ENCODE results near the gene AP2M1.

The AP2M1 gene

DNA sequence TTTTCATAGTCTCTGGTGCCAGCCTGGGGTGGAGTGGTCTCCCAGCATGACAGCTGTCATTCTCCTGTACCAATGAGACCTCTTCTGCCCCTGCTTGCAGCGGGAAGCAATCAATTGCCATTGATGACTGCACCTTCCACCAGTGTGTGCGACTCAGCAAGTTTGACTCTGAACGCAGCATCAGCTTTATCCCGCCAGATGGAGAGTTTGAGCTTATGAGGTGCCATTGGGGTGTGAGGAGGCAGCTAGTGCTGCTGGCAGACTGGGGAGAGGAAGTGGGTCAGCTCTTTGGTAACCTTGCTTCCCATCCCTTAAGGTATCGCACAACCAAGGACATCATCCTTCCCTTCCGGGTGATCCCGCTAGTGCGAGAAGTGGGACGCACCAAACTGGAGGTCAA, 6.9 kb downstream of the AP2M1 start:
- DNase-seq, result no peak

GRCh38 chr3:184183679-184184078, 9.0 kb downstream of the AP2M1 start:
- no peak for DNase-seq

GRCh38 chr3:184184546-184185230, 10.0 kb downstream of the AP2M1 start:
- no peak for DNase-seq

DNA sequence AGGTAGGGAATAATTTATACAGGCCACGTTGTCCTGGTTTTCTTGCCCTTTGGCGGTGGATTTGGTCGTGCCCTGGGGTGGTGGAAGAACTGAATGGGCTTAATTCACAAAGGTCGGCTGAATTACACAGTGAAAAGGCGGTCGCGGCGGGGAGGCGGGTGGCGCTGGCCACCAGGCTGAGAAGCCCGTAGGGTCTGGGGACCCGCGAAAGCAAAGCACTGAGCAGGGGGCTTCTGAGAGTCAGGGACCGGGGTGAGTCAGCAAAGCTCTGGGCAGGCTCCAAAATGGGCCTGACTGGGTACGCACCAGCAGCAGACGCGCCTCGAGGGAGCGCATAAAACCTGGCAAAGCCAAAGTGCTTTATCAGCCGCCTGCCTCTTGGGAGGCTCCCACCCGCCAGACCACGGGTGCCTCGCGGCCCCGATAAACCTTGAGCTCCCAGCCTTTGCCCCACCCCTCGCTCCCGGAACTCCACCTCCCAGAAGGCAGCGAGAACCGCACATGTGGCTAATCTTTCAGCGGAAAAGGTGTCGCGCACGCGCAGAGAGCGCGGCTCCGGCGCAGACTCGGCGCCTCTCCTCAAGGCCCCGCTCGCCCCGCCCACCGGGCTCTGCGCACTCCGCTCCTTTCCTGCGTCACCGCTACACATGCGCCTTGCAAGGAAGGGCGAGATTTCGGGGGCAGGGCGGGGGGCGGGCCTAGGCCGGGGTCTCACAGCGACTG, 11.0 kb downstream of the AP2M1 start:
- peak; percentile 99 for DNase-seq

DNA sequence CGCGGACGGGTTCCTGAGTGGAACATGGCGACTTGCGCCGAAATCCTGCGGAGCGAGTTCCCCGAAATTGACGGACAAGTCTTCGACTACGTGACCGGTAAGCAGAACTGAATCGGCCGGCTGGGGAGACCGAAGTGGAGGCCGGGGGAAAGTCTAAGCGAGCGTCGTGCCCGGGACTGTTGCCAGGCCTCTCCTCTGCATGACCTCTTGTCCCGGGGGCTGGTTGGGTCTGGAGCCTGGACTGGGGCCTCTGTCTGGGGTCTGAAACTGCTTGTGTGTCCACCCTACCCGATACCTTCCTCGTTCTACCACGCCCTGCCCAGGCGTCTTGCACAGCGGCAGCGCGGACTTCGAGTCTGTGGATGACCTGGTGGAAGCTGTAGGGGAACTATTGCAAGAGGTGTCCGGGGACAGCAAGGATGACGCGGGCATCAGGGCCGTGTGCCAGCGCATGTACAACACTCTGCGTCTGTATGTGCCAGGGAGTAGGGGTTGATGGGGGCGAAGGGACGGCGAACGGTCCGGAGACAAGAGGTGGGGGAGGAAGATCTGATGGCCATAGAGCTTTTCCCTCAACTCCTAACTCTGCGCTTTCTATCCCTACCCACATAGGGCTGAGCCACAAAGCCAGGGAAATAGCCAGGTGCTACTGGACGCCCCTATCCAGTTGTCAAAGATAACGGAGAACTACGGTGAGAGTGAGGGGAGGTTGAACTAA, 11.7 kb downstream of the AP2M1 start, which contains the start of gene ABCF3:
Gene ABCF3 (plus strand): TSS at position 16 of the 718 bp plus-strand sequence. CDS start 9 bp downstream, at position 25.
- peak; percentile 26 for DNase-seq

- DNase-seq, result no peak
These were observed 12.2 kb downstream of the AP2M1 start for GRCh38 chr3:184186902-184187207.

GRCh38 chr3:184188080-184188479, 13.4 kb downstream of the AP2M1 start:
- DNase-seq, result no peak

DNA sequence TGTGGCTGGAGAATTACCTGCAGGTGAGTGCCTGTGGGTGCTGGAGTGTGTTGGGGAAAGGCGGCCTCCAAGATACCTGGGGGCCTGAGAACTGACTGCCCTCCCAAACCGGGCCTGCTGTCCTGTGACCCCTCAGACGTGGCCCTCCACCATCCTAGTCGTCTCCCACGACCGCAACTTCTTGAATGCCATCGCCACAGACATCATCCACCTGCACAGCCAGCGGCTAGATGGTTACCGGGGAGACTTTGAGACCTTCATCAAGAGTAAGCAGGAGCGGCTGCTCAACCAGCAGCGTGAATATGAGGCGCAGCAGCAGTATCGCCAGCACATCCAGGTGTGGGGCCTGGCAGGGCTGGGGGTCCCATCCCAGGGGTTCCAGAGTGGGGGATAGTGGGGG, 14.8 kb downstream of the AP2M1 start:
- DNase-seq, result no peak

GRCh38 chr3:184192889-184193288, 18.2 kb downstream of the AP2M1 start:
- no peak for DNase-seq

DNA sequence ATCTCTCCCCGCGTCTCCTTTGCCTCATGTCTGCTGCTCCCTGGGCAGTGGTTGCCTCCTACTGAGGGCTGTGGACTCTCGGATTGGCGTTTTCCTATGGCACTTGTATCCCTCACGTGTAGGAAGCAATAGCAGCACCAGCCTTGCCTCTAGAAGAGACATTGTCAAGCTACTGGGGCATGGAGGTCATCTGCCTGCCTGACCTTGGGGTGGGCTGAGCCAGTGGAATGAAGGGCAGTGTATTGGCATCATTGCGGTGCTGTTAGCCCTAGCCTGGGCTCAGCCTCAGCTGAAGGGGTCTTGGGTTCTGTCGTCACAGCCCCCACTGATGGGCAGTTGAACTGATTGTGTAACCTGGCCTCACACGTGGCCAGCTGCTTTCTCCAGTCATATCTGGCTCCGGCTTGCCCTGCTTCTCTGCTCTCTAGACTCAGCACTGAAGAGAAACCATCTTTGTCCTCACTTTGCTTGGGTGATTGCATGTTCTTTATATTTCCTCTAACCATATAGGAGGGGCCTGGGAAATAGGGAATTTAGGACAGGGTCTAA, 19.4 kb downstream of the AP2M1 start:
- DNase-seq, result no peak

- DNase-seq, result no peak
These were observed 21.9 kb downstream of the AP2M1 start for GRCh38 chr3:184196536-184196935.

DNA sequence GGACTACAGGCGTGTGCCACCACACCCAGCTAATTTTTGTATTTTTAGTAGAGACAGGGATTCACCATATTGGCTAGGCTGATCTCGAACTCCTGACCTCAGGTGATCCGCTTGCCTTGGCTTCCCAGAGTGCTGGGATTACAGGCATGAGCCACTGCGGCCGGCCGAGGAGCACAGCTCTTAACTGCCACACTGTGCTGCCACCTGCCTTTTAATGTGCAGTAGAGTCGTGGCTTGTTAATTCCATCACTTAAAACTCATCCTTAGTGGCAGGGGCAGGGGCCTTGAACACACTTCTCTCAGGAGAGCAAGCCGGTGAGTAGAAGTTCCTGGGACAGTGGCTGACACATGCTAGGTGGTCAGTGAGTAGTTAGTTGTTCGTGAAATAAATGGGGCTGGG, 23.9 kb downstream of the AP2M1 start:
- no peak for DNase-seq

- DNase-seq, result no peak
These were observed 26.2 kb downstream of the AP2M1 start for GRCh38 chr3:184200825-184201224.

- no peak for DNase-seq
These were observed 28.9 kb downstream of the AP2M1 start for GRCh38 chr3:184203526-184203925.

GRCh38 chr3:184209146-184209923, 34.7 kb downstream of the AP2M1 start:
- no peak for DNase-seq

GRCh38 chr3:184211297-184211696, 36.6 kb downstream of the AP2M1 start:
- DNase-seq, result no peak

GRCh38 chr3:184211718-184212117, 37.1 kb downstream of the AP2M1 start:
- no peak for DNase-seq

GRCh38 chr3:184218814-184219213, 44.2 kb downstream of the AP2M1 start:
- no peak for DNase-seq

GRCh38 chr3:184222521-184222920, 47.9 kb downstream of the AP2M1 start:
- DNase-seq, result no peak

DNA sequence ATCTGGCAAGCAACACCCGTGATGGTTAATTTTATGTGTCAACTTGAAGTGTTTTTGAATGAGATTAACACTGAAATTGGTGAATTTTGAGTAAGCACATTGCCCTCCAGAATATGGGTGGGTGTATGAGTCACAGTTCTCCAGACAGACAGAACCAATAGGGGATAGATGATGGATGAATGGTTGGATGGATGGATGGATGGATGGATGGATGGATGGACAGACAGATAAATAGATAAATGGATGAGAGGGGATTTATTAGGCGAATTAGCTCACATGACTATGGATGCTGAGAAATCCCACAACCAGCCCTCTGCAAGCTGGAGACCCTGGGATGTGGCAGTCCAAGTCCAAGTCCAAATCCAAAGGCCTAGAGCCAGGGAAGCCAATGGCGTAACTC, 49.3 kb downstream of the AP2M1 start:
- DNase-seq, result no peak

- DNase-seq, result no peak
These were observed 52.9 kb downstream of the AP2M1 start for GRCh38 chr3:184227481-184227935.

- DNase-seq, result no peak
These were observed 53.9 kb downstream of the AP2M1 start for GRCh38 chr3:184228376-184229137.
